Karpas-422 (cell line): ENCODE data around the gene ERGIC1. TPM values are rescaled to one million over a fixed set of nuclear protein-coding genes. Genes with fewer than 3 reads are reported as not detected.
A peak's percentile ranks its signal among the peaks of the same experiment; 100 is the strongest.

Source experiments
- DNase-seq: peaks from one replicate; pipeline ENCODE4 v3.0.0-alpha.2; 2015
- H2AFZ ChIP-seq: fragments of 200-600 bp; sonication (generic); 2 replicates; pipeline ENCODE4 v1.6.1; 2014; ENCODE audit warnings: antibody characterized with exemption, low read length, mixed read lengths
- H3K27ac ChIP-seq: fragments of 200-600 bp; sonication (generic); 2 replicates; pipeline ENCODE4 v1.5.1; 2014; ENCODE audit warnings: mild to moderate bottlenecking, low read length, moderate library complexity
- H3K27me3 ChIP-seq: fragments of 200-600 bp; sonication (generic); 2 replicates; pipeline ENCODE4 v1.6.1; 2014; ENCODE audit warnings: low read length, mixed read lengths
- H3K36me3 ChIP-seq: fragments of 200-600 bp; sonication (generic); 2 replicates; pipeline ENCODE4 v1.6.1; 2014; ENCODE audit warnings: low read length, mixed read lengths; ENCODE audit not compliant: insufficient read depth
- H3K4me1 ChIP-seq: fragments of 200-600 bp; sonication (generic); 2 replicates; pipeline ENCODE4 v1.6.1; 2014; ENCODE audit warnings: mild to moderate bottlenecking, low read length, mixed read lengths
- H3K4me2 ChIP-seq: fragments of 200-600 bp; sonication (generic); 2 replicates; pipeline ENCODE4 v1.6.1; 2014; ENCODE audit warnings: low read length, low read depth, mild to moderate bottlenecking; ENCODE audit not compliant: poor library complexity, severe bottlenecking
- H3K4me3 ChIP-seq: fragments of 200-600 bp; sonication (generic); 2 replicates; pipeline ENCODE4 v1.5.1; 2014; ENCODE audit warnings: mild to moderate bottlenecking, antibody characterized with exemption, low read length, mixed read lengths
- H3K79me2 ChIP-seq: fragments of 200-600 bp; sonication (generic); 2 replicates; pipeline ENCODE4 v1.6.1; 2014; ENCODE audit warnings: mild to moderate bottlenecking, low read length, mixed read lengths
- H3K9ac ChIP-seq: fragments of 200-600 bp; sonication (generic); 2 replicates; pipeline ENCODE4 v1.6.0; 2014; ENCODE audit warnings: low read length
- H3K9me2 ChIP-seq: fragments of 200-600 bp; sonication (generic), shearing (Covaris generic); replicated peaks from 2 replicates; pipeline ENCODE4 v1.6.0; 2014; ENCODE audit warnings: mild to moderate bottlenecking, low read length, moderate library complexity; ENCODE audit not compliant: insufficient read depth
- H3K9me3 ChIP-seq: fragments of 300-700, 200-600 bp; sonication (generic); 2 replicates; pipeline ENCODE4 v1.6.1; 2014; ENCODE audit warnings: low read length, mixed read lengths
- H4K20me1 ChIP-seq: fragments of 200-600 bp; sonication (generic); 2 replicates; pipeline ENCODE4 v1.6.1; 2014; ENCODE audit warnings: mild to moderate bottlenecking, antibody characterized with exemption, low read length, low read depth; ENCODE audit not compliant: insufficient read depth
- total RNA-seq: library from RNA; depleted of rRNA; stranded (reverse); fragments of >200 nt; shearing (Covaris generic); gene quantifications from 2 replicates; pipeline ENCODE4 v1.2.3, GENCODE V29; 2014; ENCODE audit warnings: low replicate concordance

Gene ERGIC1
- total RNA-seq, 1 experiment from 2014 or later = 67.2 TPM

GRCh38 chr5:172819569-172819968, 14.5 kb upstream of the ERGIC1 start:
- no peak overlapping the region for H3K27ac ChIP-seq
- no peaks in the 10 kb centered on the region for H3K9me3 ChIP-seq
- DNase-seq = no peak
- H3K36me3 ChIP-seq = no peaks in the 10 kb centered on the region
- no peaks in the 10 kb centered on the region for H3K79me2 ChIP-seq
- H2AFZ ChIP-seq = no peak overlapping the region
- H4K20me1 ChIP-seq = no peaks in the 10 kb centered on the region
- H3K4me3 ChIP-seq = no peak overlapping the region
- H3K9ac ChIP-seq = no peak overlapping the region
- no peaks in the 10 kb centered on the region for H3K27me3 ChIP-seq
- H3K4me2 ChIP-seq = no peak overlapping the region
- no peaks in the 10 kb centered on the region for H3K9me2 ChIP-seq
- no peaks in the 10 kb centered on the region for H3K4me1 ChIP-seq

GRCh38 chr5:172820046-172820767, 13.8 kb upstream of the ERGIC1 start:
- DNase-seq = no peak
- H3K4me1 ChIP-seq = no peaks in the 10 kb centered on the region
- no peak overlapping the region for H3K9ac ChIP-seq
- peak overlapping the region; percentile 20; the same call in 1 of the 2 replicates for H2AFZ ChIP-seq
- H3K9me3 ChIP-seq = no peaks in the 10 kb centered on the region
- H3K4me3 ChIP-seq = no peak overlapping the region
- H3K27me3 ChIP-seq = no peaks in the 10 kb centered on the region
- no peaks in the 10 kb centered on the region for H4K20me1 ChIP-seq
- no peak overlapping the region for H3K27ac ChIP-seq
- no peaks in the 10 kb centered on the region for H3K36me3 ChIP-seq
- H3K79me2 ChIP-seq = no peaks in the 10 kb centered on the region
- H3K4me2 ChIP-seq = no peak overlapping the region
- H3K9me2 ChIP-seq = no peaks in the 10 kb centered on the region

- H3K9me2 ChIP-seq = no peaks in the 10 kb centered on the region
- H4K20me1 ChIP-seq = no peaks in the 10 kb centered on the region
- no peak overlapping the region for H2AFZ ChIP-seq
- no peaks in the 10 kb centered on the region for H3K27me3 ChIP-seq
- no peaks in the 10 kb centered on the region for H3K9me3 ChIP-seq
- H3K36me3 ChIP-seq = no peaks in the 10 kb centered on the region
- H3K27ac ChIP-seq = no peak overlapping the region
- no peaks in the 10 kb centered on the region for H3K79me2 ChIP-seq
- H3K9ac ChIP-seq = no peak overlapping the region
- H3K4me2 ChIP-seq = no peak overlapping the region
- no peak for DNase-seq
- H3K4me1 ChIP-seq = no peaks in the 10 kb centered on the region
- no peak overlapping the region for H3K4me3 ChIP-seq
Measured at GRCh38 chr5:172821340-172821985, 12.6 kb upstream of the ERGIC1 start.

DNA sequence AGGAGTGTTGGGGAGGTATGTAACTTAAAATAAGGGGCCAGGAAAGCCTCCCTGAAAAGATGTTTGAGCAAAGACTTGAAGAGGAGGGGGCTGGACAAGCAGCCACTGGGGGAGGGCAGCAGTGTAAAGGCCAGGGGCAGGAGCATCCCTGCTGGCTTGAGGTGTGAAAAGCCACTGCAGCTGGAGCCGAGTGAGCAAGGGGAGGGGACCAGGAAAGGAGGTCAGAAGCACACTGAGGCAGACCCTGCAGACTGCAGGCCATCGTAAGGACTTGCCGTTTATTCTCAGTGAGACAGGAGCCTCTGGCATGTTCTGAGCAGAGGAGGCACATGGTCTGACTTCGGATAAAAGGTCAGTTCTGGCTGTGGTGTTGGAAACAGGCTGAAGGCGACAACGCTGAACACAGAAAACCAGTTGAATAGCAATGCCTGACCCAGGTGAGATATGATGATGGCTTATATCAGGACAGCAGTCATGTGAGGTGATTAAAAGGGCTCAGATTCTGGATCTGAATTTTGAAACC, 10.2 kb upstream of the ERGIC1 start:
- Histone ChIP-seq H2AFZ (no peak overlapping the region), H3K27me3 (no peaks in the 10 kb centered on the region), H3K9ac (no peak overlapping the region), H3K36me3 (no peaks in the 10 kb centered on the region), H3K79me2 (no peaks in the 10 kb centered on the region), H3K4me1 (no peaks in the 10 kb centered on the region), H4K20me1 (no peaks in the 10 kb centered on the region), H3K9me3 (no peaks in the 10 kb centered on the region), H3K27ac (no peak overlapping the region), H3K4me2 (no peak overlapping the region), H3K9me2 (no peaks in the 10 kb centered on the region), H3K4me3 (no peak overlapping the region)
- DNase-seq = no peak

DNA sequence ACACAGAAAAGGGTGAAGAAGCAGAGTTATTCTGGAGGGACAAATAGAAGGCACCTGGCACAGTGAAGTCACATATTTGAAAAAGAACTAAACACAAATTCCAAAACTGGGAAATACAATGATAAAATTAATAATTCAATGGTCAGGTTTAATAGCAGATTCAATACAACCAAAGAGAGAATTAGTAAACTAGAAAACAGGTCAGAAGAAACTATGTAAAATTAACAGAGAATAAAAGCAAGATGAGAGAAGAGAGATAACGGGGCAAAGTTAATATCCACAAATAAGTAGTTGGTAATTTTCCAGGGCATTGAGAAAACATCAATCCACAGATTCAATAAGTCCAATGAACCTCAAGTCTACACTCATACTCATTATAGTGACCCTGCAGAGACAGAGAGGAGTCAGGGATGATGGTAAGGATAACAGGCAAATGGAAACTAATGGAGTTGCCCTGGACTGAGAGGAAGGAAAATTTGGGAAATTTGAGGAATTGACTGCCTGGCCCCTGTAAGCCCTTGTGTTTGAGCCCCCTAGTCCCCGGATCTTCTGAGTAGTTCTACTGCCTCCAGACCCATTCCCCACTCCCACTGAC, 8.3 kb upstream of the ERGIC1 start:
- Histone ChIP-seq H3K79me2 (no peaks in the 10 kb centered on the region), H4K20me1 (no peaks in the 10 kb centered on the region), H3K36me3 (no peaks in the 10 kb centered on the region), H3K9ac (no peak overlapping the region), H2AFZ (no peak overlapping the region), H3K4me1 (no peaks in the 10 kb centered on the region), H3K27me3 (no peaks in the 10 kb centered on the region), H3K4me2 (no peak overlapping the region), H3K9me3 (no peaks in the 10 kb centered on the region), H3K9me2 (no peaks in the 10 kb centered on the region), H3K4me3 (no peak overlapping the region), H3K27ac (no peak overlapping the region)
- no peak for DNase-seq

DNA sequence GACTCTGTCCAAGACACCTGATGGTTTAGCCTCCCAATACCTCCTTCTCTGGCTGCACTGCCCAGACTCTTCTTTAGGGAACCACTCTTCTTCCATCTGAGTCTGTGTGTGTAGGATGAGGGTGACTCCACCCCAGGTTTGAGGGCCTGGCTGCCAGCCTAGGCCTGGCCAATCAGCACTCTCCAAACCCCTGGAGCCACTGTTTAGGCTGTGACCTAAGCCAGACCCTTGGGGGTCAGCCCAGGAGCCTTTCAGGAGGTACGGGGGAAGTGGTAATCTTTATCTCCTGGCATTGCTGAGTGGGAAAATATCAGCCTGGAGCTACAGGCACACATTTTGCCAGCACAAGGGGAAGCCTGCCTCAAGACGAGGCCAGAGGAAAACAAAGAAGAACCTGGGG, 6.2 kb upstream of the ERGIC1 start:
- H3K9me3 ChIP-seq = no peaks in the 10 kb centered on the region
- H3K4me2 ChIP-seq = no peak overlapping the region
- no peak overlapping the region for H3K9ac ChIP-seq
- H3K27me3 ChIP-seq = no peaks in the 10 kb centered on the region
- H3K4me1 ChIP-seq = no peaks in the 10 kb centered on the region
- H3K4me3 ChIP-seq = no peak overlapping the region
- H3K9me2 ChIP-seq = no peaks in the 10 kb centered on the region
- H4K20me1 ChIP-seq = no peaks in the 10 kb centered on the region
- H3K36me3 ChIP-seq = no peaks in the 10 kb centered on the region
- no peak overlapping the region for H3K27ac ChIP-seq
- H3K79me2 ChIP-seq = no peaks in the 10 kb centered on the region
- 0 out of 2 replicates have a peak overlapping the region, but pooled peaks have one; percentile 63 for H2AFZ ChIP-seq
- DNase-seq = no peak

DNA sequence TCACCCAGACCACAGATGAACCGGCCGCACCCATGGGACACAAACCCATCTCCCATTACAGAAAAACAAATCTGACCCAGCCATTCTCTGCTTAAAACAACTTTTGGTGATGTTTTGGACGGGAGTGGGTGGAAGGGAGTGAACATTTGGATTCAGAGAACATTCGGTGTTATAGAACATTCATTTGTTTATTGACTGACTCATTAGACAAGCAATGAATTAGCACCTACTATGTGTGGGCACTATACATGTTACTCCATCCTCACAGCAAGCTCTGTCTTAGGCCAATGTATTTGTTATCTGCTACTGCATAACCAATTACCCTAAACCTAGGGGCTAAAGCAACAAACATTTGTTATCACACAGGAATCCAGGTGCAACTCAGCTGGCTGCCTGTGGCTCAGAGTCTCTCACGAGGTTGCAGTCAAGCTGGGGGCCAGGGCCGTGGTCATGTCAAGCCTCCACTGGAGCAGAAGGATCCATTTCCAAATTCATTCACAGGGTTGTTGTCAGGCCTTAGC, 5.1 kb upstream of the ERGIC1 start:
- H2AFZ ChIP-seq = no peak overlapping the region
- no peaks in the 10 kb centered on the region for H3K79me2 ChIP-seq
- no peaks in the 10 kb centered on the region for H3K9me3 ChIP-seq
- no peaks in the 10 kb centered on the region for H3K9me2 ChIP-seq
- no peak for DNase-seq
- peaks cover 8% of the 10 kb centered on the region for H3K4me1 ChIP-seq
- no peak overlapping the region for H3K4me3 ChIP-seq
- no peak overlapping the region for H3K27ac ChIP-seq
- H4K20me1 ChIP-seq = no peaks in the 10 kb centered on the region
- no peaks in the 10 kb centered on the region for H3K36me3 ChIP-seq
- no peak overlapping the region for H3K4me2 ChIP-seq
- H3K27me3 ChIP-seq = no peaks in the 10 kb centered on the region
- no peak overlapping the region for H3K9ac ChIP-seq

DNA sequence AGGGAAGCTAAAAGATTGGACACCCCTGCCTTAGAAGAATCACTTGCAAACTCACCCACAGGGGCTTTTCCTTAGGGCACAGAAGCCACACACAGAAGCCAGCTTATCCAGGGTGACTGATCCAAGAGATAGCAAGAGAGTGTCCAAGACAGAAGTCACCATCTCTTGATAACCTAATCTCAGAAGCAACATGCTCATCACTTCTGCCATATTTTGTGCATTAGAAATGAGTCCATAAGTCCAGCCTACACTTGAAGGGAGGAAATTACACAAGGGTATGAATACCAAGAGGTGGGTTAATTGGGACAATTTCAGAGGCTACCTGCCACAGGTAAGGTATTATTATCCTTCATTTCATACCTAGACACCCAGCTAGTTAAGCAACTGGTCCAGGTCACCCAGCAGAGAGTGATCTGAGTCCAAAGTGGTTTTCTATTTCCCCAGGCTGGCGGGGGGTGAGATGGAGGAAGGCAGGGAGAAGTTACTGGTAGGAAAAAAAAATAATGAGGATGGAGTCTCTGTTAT, 3.7 kb upstream of the ERGIC1 start:
- no peaks in the 10 kb centered on the region for H3K9me3 ChIP-seq
- H4K20me1 ChIP-seq = no peaks in the 10 kb centered on the region
- H2AFZ ChIP-seq = no peak overlapping the region
- no peak overlapping the region for H3K9ac ChIP-seq
- no peaks in the 10 kb centered on the region for H3K36me3 ChIP-seq
- H3K79me2 ChIP-seq = peaks cover 10% of the 10 kb centered on the region
- no peak overlapping the region for H3K27ac ChIP-seq
- H3K4me2 ChIP-seq = no peak overlapping the region
- no peaks in the 10 kb centered on the region for H3K9me2 ChIP-seq
- no peaks in the 10 kb centered on the region for H3K27me3 ChIP-seq
- peaks cover 14% of the 10 kb centered on the region for H3K4me1 ChIP-seq
- DNase-seq = no peak
- no peak overlapping the region for H3K4me3 ChIP-seq
